Measurements from ENCODE around the gene SNX18.

DNA sequence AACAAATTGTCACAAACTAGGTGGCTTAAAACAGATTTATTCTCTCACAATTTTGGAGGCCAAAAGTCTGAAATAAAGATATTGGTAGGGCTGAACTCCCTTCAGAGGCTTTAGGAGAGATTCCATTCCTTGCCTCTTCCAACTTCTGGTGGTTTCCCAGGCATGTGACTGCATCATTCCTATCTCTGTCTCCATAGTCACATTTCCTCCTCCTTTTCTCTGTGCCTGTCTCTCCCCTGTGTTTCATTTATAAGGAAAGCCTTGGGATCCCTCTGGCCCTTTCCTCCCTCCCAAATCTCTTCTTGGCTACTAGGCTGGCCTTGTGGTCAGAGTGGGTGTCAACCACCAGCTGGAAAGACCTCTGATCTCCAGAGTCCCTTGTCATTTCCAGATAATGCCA is 78.2 kb downstream of the SNX18 start:
- TF ChIP-seq, protein P1, sequence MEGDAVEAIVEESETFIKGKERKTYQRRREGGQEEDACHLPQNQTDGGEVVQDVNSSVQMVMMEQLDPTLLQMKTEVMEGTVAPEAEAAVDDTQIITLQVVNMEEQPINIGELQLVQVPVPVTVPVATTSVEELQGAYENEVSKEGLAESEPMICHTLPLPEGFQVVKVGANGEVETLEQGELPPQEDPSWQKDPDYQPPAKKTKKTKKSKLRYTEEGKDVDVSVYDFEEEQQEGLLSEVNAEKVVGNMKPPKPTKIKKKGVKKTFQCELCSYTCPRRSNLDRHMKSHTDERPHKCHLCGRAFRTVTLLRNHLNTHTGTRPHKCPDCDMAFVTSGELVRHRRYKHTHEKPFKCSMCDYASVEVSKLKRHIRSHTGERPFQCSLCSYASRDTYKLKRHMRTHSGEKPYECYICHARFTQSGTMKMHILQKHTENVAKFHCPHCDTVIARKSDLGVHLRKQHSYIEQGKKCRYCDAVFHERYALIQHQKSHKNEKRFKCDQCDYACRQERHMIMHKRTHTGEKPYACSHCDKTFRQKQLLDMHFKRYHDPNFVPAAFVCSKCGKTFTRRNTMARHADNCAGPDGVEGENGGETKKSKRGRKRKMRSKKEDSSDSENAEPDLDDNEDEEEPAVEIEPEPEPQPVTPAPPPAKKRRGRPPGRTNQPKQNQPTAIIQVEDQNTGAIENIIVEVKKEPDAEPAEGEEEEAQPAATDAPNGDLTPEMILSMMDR (IDR thresholded peaks at IDR 0.05 in 8 of 11, conservative IDR thresholded peaks at IDR 0.05 in 3 of 11), result no peak
- TF ChIP-seq POLR2A (IDR thresholded peaks at IDR 0.05), result no peak
- TF ChIP-seq POLR2AphosphoS5 (IDR thresholded peaks at IDR 0.05), result no peak

Measured in spleen (tissue), 7 donors.